Effector CD8-positive, alpha-beta T cell (primary cell): ENCODE measurements around the gene SUPT4H1.

Experiments used
- DNase-seq: peaks from one replicate; lab custom pipeline; 2025; lab: John Stamatoyannopoulos, UW

The SUPT4H1 gene

DNA sequence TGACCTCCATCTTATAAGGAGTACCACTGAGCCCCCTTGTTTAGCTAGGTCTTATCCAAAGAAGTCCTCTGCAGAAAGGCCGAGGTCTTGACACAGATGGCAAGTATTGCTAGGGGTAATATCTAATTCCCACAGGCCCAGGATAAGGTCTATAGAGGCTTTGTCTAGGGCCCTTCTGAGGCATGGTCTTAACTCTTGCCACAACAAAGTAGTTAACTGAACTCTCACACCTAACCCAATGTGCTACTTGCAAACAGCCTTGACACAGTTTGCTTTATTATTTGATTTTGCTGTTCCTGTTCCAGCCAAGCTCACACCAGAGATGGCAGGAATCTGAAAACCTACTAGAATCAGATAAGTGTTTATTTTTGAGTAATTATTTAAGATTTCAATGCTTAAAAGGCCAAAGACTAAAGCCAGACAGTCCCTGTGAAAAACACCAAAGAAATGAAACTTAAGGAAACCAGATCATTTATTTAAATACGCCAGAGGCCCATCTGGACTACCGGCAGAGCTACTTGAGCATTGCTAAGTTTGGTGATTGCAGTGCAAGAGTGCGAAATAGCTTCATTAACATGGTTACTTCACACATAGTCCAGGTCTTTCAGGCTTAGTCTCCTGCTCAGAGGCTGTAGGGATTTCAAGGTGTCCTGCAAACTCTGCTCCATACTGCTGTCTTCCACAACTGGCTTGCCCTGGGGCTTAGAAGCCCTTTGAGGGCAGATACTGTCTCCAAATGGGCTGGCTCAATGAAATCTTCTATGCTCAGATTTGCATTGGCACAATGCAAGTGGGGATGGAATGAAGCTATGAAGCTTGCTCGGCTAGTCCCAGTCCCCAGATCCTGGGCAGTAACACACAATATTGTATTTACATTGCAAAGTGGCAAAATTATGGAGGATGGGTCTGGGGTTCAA is 28.5 kb upstream of the SUPT4H1 start:
- no peak for DNase-seq

- no peak for DNase-seq
Measured at GRCh38 chr17:58379511-58379824, 27.5 kb upstream of the SUPT4H1 start.

GRCh38 chr17:58378733-58379510 is 26.9 kb upstream of the SUPT4H1 start:
- no peak for DNase-seq

GRCh38 chr17:58377661-58378060 is 25.7 kb upstream of the SUPT4H1 start:
- no peak for DNase-seq

GRCh38 chr17:58377093-58377601 is 25.1 kb upstream of the SUPT4H1 start:
- no peak for DNase-seq

DNA sequence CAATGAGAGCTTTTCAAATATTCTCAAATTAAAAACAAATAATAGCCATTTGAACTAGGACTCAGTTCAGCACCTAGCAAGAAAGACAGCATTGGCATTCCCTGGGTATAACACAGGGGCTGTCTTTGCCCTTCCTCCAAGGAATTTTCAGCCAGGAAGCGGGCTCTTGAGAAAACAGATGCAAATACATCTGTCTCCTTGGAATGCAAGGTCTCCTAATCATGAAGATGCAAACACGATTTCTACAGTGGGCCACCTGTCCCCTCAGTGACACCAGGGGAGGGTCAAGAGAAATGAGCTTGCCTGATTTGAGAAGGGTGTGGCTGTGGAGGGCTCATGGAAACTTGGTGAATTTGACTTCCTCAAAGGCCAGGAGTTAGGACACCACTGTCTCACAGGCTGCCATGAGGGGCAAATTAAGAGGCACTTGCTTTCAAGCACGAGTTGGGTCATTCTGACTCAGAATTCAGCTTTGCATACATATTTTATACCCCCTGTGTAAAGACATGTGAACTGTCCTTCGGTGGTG is 24.5 kb upstream of the SUPT4H1 start:
- no peak for DNase-seq

DNA sequence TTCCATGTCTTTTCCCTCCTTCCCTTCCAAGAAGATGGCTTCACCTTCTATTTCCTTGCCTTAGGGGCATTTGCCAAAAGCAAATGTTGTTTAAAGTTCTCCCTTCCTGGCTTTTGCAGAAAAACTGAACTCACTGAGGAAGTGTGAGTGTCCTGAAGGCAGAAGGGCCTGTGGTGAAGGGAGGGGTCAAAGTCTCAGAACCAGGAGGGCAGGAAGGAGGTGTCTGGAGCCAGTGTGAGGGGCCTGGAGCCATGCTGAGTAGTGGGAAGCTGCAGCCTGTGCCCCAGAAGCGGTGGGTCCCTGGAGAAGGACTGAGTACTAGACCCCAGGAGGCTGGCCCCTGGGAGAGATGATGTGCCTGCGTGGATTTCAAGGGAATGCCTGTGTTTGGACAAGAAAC is 23.8 kb upstream of the SUPT4H1 start:
- DNase-seq: no peak

GRCh38 chr17:58375256-58375655 is 23.3 kb upstream of the SUPT4H1 start:
- DNase-seq: no peak

DNA sequence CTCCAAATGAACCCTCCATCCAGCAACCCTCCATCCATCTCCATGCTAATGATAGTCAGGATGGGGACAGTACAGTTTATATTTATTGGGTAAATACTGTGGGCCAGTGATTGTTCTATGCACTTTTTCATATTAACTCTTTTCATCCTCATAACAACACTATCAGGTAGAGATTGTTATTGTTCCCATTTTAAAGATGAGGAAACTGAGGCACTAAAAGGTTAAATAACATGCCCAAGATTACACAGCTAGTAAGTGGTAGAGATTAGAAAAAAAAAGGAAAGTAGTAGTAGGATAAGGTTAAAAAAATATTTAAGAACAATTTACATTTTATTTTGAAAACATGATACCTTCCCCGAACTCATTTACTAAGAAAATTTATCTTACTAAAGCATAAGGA is 21.9 kb upstream of the SUPT4H1 start:
- DNase-seq: no peak

DNA sequence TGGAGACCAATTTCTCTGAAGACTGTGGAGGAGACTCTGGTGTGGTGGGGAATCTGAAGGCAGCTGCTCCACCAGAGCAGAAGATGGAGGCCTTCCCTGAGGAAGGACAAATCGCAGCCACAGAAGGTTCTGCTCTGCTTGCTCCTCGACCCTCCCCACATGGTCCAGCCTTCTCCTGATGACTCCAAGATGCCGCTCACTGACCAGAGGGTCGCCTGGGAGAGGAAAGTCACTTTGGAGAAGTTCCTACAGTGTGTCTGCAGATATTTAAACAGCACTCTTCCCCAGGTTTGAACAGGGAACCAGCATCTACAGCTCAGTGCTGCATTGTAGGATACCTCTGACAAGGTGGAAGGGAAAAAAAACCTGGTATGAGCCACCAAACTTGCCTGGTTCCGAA is 21.0 kb upstream of the SUPT4H1 start:
- no peak for DNase-seq

GRCh38 chr17:58371300-58371950 is 19.4 kb upstream of the SUPT4H1 start:
- DNase-seq: no peak

GRCh38 chr17:58370716-58371115 is 18.7 kb upstream of the SUPT4H1 start:
- DNase-seq: no peak

DNA sequence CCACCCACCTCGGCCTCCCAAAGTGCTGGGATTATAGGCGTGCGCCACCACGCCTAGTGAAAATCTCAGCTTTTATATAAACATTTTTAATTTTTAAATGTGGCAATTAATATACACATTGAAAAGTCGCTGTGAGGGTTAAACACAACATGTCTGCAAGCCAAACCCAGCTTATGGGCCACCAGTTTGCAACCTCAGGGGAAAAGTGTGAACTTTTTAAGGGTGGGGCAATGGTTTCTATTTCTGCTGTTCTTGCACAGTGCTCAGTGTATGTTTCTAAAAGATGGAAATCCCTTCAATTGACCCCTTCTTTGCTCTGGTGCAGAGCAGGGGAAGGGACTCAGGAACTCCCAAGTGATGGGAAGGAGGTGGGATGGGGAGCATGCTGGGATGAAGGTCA is 18.3 kb upstream of the SUPT4H1 start:
- no peak for DNase-seq

DNA sequence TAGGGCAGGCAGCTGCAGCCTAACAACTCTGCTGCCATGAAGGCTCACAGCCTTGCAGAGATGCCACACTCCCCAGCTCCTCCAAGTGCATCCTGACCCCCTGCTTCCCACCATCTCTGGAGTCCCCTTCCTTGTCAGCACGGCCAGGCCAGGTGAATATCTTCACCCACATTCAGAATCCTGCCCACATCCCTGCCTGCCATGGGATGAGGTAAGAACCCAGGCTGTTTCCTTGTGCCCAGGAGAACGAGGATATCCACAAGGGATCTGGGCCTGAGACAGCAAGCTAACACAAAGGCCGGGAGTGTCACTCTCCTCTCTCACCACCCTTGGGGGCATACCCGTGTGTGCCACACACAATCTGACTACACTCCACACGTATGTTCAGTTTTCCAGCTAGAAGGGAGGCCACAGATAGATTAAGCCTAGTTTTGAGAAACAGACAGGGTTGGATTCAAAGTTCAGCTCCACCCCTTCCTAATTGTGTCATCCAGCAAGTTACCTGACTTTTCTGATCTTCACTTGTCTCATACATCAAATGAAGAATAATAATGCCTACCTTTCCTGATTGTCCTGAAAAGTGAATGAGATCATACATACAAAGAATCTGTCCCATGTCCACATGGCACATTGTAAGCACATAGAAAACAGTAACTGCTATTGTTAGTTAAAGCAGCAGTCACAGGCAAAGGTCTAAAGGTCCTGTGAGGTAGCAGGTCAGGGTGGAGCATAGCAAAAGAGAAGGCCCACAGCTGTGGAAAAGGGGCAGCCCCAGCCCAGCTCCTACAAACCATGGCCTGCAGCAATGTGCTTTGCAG is 17.4 kb upstream of the SUPT4H1 start:
- no peak for DNase-seq

DNA sequence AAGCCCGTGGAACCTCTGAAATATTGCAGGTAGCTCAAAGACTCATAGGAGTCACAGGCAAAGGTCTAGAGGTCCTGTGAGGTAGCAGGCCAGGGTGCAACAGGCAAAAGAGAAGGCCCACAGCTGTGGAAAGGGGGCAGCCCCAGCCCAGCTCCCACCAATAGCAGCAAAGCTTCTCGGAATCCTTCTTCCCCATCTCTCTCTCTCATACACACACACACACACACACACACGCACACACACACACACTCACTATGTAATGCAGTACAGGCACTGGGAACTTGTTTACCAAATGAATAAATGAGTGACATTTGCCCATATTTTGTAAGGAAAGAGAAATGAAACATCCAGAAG is 16.8 kb upstream of the SUPT4H1 start:
- no peak for DNase-seq

DNA sequence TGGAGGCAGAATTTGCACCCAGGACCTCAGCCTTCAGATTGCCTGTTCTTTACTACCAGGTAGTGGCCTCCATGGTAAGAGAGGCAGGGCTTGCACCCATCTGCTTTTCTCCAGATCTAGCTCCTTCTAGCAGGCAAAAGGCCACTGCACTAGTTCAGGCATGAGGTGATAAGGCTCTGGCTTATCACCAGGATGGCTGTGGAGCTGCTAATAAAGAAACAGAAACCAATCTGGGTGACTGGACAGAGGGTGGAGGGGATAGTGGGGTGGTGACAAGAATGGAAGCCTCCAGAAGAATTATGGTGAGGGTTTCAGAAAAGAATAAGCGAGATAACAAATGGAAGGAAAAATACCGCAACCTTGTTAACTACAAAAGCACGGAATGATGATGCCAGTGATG is 15.5 kb upstream of the SUPT4H1 start:
- DNase-seq: no peak

- no peak for DNase-seq
Measured at GRCh38 chr17:58365980-58366595, 14.1 kb upstream of the SUPT4H1 start.

DNA sequence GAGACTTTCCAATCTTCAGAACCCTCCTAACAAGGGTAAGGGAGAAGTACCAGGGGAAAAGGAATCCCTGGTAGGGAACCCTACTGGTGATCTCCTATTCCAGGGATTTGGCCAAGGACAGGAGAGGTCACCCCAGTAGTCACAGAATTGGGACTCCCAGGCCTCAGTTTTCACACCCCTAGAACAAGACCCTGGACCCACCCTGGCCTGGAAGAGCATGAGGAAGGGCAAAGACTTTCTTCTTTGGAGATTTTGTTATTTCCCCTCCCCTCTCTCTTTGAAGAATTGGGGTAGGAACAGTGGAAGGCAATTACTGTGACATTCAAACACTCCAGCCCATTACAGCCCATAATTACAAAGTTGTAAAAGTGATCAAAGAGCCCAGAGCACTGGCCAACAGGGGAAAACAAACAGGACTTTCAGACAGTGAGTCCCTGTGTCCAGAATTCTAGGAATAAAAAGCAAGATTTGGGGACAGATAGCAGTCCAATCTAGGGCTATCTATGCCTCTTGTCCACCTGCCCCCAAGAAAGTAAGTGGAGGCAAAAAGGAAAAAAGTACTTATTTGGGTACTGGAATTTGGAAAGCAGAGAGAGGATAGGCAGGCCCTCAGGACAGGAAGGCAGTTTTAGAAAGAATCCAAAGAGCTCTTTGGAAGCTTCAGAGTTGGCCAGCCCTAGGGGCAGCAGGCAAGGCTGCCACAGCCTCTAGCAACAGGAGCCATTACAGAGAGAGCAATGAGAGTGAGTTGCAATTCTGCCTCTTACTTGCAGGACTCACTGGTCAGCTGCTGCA is 13.4 kb upstream of the SUPT4H1 start:
- no peak for DNase-seq

GRCh38 chr17:58364270-58364942 is 12.4 kb upstream of the SUPT4H1 start:
- no peak for DNase-seq
